CD4-positive, alpha-beta T cell treated with Interleukin-4 for 1 hour (primary cell): Measurements from ENCODE around the gene ARID3B.
"Not testable (repeated sequence)": the region's sequence is repeated elsewhere in the genome, so short reads cannot be mapped to it uniquely, and the experiment has no call there.

Source experiments
- DNase-seq, 2 donors: peaks; one replicate each; pipeline ENCODE4 v3.0.0-alpha.2; 2020 to 2022

The ARID3B gene

DNA sequence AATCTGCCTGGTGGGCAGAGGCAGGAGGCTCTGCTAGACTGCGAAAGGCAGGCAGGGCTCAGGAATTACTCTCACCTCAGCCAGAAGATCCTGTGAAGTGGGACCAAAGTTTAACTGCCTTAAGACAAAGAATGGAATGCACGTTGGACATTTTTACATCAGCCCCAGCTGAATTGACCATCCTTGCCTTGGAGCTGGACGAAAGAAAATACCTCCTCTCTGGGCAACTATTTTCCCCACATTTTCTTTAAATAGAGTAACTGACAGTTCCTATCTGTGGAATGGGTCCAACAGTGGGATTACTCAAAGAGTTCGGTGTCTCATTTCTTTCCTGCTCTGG is 28.7 kb downstream of the ARID3B start:
- no peak for DNase-seq

DNA sequence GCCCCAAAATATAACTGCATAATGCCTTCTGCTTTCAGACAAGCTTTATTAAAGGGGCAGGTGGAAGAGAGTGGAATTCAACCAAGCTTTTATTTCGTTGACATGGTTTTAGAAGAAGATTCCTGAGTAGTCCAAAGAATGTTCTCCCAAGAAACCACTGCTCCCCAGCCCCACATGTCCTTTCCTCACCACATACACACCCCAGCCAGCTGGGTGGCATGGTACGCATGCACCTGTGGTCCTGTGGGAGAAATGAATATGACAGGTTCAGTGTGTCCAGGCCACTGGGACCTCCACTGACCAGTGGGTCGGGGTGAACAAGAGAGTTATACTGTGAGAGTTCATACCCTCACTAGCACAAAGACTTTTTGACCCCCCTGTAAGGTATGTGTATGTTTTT is 30.2 kb downstream of the ARID3B start:
- no peak for DNase-seq

DNA sequence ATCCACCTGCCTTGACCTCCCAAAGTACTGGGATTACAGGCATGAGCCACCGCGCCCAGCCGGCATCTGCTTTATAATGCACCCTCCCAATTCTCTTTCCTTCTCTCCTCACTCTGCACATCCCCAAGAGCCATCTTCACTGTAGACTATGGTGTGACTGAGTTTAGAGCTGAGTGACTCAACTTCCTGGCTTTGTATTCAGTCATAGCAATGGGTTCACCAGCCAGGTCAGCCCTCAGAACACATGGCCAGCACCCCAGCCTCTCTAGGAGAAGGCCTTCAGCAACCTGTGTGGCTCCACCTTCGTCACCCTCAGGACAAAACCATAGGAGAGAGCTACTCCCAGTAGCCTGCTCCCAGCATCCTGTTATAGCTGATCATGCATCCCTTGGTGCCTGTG is 33.0 kb downstream of the ARID3B start:
- no peak for DNase-seq

DNA sequence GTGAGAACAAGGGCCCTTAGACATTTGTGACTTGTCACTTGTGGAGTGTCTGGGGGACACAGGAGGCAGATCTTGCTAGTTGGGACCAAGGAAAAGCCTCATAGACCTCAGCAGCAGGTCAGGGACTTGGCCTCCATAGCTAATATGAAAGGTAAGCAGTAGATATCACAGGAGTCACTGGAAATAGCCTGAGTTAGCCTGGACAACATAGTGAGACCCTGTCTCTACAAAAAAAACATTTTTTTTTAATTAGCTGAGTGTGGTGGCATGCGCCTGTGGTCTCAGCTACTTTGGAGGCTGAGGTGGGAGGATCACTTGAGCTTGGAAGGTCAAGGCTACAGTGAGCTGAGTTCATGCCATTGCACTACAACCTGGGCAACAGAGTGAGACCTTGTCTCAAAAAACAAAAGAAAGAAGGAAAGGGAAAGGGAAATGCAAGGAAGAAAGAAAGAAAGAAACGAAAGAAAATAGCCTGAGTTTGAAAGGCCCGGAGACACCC is 37.5 kb downstream of the ARID3B start:
- DNase-seq = no peak

DNA sequence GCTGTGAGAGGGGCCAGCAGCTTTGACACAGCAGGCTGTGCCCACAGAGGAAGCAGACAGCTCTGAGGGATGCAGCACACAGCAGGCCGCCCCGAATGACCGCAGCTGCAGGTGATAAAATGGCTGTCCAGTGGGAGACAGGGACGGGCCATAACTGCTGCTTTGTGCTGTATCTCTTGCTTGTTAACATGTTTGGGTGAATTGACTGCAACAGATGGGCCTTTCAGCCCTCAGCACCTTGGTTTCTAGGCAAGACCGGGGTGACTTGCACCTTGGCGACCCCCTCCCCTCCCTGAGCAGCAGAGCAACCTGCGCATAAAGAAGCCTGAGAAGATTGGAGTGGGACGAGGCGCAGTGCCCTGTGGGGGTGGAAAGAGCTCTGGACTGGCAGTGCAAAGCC is 38.0 kb downstream of the ARID3B start:
- DNase-seq = no peak

DNA sequence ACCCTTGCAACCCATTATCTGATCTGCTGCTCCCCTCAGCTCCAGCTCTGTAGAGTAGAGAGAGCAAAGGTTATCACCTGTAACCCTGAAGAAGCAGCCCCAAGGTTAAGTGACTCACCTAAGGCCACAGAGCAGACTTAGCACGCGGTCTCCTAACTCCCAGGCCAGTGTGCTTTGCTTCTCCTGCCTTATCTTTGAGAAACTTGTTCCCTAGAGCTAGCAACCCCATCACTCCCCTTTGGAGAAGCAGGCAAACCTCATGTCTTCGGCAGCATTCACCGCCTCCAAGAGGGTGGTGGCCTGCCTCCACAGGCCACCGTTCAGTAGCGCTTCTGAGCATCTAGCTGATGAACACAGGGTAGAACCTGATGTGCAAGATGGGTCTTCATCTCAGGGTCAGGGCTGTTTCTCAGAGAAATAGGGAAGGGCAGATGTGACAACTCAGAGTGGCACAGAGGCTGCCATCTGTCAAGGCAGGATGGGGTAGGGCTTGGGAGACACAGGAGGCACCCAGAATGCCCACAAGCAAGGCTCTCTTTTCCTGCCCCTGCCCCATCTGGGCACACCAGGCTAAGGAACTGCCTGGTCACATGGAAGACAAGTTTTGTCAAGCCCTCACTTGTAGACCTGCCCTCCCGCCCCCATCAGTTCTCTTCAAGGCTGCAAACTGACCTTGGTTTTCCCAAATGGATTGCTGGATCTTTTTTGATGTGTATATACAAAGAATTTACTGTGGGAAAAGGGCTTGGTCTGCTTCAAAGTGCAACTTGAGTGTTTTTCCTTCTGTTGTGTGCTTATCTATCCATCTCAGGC is 39.7 kb downstream of the ARID3B start:
- no peak for DNase-seq

DNA sequence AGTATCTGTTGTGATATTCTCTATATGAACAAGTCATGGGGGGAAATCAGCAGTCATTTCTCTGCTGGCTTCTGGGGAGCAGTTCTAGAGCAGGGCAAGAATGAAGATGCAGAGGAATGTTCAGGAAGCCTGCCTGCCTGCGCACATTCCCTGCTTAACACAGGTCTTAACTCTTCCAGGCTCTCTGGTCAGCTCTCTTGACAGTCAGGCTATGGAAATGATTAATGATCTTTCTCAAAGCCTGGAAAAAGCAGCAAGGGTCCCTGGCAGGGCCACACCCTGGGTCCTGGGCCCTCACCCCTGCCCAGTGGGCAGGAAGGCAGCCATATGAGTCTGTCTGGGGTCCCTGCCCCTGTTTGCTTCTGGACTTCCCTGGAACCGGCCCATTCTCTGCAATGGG is 43.2 kb downstream of the ARID3B start:
- no peak for DNase-seq

DNA sequence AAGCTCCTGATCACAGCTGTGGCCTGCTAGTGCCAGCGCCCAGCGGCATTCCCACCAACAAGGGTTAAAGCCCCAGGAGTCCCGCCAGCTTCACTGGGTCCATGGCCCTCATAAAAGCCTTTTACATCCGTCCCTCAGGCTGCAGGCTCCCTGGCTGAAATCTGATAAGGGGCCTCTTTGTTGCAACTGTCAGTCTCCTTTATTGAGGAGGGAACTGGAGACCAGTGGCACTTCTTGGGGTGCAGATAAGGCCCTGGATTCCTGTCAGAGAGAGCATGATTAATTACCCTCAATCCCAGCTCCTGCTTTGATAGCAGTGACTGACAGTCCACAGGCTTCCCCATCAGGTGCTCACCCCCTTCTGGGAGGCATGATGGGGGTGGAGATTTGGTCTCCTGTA is 43.8 kb downstream of the ARID3B start:
- no peak for DNase-seq

DNA sequence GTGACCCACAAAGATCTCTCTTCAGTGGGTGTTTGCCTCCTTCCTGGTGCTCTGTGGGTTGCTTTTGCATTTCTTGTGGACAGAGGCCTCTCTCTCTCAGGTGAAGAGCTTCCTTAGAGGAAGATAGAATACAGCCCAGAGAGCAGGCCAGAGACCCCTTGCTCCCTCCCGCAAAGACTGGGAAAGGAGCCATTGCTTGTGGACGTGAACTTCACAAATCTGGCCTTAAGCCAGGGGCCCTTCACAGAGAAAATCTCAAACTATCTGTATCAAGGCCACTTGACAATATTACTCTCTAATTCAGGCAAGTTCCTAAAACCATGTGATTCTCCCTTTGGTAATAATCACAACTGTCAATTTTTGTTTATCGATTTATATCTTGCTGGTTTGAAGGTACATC is 44.2 kb downstream of the ARID3B start:
- no peak for DNase-seq

DNA sequence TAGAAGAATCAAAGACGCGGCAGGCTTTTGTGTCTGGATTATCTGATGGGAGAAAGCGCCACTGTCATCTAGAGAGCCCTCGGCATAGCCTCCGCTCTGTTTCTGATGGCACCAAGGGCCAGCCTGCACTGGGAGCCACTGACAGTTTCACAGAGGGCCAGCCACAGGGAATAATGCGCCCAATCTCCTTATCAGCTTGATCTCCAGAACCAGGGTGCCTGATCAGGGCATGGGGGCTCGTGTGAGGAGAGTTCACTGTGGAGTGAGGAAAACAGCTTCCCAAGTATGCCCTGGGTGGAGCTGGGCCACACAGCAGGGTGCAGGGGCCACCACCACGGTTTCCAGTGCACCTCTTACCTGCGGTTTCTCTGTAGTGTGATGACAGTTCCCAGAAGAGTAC is 44.8 kb downstream of the ARID3B start:
- no peak for DNase-seq

DNA sequence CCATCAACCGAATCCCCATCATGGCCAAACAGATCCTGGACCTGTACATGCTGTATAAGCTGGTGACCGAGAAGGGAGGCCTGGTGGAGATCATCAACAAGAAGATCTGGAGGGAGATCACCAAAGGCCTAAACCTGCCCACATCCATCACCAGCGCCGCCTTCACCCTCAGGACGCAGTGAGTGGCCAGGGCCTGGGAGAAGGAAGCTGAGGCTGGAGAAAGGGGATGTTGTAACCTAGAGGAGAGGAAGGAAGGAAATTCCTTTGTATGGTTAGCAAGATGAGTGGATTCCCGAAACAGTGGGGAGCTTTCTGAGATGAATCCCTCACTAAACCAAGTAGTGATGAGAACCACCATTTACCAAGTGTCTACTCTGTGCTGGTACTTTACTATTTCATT is 48.8 kb downstream of the ARID3B start:
- DNase-seq = no peak

DNA sequence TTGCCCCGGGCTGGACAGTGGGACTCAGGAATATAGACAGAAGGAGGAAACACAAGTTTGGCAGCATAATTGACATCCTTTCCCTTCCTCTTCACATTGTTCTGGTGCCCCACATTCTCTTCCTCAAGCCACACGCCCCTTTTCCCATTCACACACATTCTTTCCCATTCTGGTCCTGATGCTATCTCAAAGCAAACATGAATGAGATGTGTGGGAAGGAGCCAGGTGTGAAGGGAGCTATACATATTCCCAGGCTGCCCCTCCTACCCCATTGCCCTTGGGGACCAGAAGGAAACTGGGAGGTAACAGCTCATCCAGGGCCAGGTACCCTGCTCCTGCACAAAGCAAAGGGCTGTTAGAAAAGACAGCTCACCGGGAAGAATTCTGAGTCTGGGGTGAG is 51.2 kb downstream of the ARID3B start:
- no peak for DNase-seq

DNA sequence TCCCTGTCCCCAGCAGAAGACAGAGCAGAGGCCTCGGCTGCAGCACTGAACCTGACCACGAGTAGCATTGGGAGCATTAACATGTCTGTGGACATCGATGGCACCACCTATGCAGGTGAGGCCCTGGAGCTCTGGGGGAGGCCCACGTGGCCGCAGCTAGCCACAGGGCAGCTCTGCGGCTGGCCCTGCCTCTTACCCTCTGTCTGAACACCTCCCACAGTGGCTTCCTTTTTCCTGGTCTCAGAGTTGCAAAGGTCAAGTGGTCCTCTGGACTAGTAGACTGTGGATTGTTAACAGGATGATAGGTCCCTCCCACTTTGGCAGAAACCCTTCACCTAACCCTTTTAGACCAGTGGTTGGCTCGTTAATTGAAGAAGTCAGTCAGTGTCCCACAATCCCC is 52.1 kb downstream of the ARID3B start:
- no peak for DNase-seq

DNA sequence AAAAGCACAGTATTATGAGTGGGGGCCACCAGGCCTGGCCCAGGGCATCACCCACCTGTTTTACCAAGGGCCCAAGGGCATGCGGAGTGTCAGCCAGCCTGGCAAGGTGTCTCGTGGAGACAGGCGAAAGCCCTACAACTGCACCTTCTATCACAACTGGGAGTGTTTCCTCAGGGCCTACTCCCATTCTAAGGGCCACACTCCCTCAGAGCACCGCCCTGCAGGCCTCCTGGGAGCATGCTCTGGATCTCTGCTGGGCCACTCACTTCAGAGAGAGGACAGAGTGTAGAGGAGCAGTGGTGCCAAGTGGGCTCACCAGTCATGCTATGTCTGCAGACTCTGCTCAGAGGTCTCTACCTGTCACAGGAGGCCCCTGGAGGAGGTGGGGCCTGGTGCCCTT is 53.4 kb downstream of the ARID3B start:
- DNase-seq = no peak

DNA sequence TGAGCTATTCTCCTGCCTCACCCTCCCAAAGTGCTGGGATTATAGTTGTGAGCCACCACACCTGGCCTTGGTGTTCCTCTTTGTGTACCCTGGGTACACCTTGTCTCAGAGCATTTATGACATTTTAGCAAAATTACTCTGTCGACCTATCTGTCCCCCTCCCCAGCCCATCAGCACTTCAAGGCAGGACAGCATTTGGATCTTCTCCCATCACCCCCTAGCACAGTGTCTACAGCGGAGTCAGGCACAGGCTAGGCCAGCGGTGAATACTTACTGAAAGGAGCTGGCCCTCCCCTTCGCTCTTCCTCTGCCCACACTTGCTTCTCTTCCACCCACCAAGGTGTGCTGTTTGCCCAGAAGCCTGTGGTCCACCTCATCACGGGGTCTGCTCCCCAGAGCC is 54.3 kb downstream of the ARID3B start:
- DNase-seq = no peak

DNA sequence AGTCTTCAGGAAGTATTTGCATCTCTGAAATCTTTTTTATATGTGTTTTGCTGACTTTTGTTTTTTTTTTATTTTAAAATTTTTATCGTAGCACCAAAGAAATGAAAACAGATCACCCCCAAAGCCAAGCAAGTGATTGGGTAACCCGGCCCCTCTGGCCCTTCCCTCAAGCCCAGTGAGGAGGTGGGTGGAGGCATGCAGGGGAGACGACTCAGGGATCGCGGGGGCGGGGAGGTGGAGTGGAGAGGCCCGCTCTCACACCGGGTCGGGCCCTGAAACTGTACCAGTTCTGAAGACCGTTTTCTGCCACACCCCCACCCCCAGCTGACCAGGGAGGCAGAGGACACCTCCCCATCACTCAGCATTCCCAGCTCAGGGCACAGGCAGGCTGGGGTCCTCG is 55.7 kb downstream of the ARID3B start:
- DNase-seq = not testable (repeated sequence)

DNA sequence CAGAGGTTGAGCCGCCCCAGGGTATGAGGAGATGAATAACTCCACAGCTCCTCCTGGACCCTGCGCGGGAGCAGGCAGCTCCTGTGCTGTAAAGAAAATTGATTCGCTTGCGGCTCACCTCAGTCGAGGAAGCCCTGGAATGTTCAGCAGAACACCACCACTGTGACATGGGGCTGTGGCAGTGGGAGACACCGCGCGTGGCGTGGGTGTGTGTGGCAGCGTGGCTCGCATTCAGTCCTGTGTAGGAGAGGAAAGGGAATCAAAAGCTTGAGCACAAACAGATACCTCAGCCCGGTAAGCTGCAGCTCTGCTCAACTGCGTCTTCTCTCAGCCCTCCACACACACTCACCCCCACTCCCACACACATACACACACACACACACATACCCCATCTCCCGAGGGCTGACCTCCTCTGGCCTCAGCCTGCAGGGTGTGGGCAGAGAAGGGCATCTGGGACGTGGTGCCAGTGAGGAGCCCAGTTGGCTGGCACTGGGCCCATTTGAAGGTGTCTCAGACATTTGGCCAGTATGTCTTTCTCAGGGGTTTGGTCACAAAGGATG is 56.2 kb downstream of the ARID3B start:
- not testable (repeated sequence) for DNase-seq

DNA sequence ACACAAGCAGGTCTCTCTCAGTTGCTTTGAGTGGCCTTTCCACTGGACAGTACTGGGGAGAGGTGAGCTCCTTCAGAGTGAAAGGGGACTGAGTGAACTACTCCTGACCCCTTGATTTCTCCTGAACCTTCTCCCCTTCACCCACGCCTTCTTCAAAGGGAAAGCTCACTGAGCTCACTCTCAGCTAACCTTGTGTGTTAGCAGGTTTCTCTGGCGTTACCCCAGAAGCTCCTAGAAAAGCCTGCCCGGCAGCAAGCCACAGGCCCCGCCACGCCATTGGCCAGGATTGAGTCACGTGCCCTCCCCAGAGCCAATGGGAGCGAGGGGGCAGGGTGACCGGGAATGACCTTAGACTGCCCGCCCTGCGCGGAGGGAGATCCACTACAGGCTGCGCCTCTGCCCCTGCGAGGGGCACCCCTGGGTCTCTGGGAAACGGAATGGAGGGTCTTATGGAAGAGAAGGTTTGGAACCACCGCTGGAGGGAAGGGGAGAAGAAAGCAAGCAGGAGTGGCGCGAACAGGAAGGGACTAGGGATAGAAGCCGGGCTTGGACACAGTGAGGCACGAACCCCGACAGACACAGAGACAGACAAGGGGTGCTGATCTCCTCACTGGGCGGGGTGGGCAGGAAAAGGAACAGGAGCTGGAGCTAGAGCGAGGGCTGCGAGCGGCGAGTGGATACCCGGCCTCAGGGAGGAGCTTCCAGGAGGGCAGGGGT is 57.3 kb downstream of the ARID3B start:
- DNase-seq = peak; percentile 90 to 91

DNA sequence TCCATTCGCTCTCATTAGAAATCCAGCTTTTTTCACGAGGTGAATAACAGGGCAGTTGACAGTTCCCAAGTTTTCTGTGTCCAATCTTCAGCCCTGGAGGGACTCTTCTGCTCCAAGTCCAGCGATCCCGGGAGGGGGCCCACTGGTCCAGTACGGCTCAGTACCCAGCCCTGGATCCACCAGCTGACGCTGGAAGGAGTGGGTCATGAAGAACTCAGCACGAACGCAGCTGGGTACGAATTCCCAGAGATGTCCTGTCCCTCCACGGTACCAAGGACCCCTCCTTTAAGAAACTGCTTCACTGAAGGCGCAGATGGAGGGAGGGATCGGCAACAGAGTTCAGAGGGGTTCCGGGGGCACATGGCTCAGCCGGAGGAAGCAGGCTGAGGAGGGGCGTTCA is 58.1 kb downstream of the ARID3B start:
- DNase-seq = no peak

DNA sequence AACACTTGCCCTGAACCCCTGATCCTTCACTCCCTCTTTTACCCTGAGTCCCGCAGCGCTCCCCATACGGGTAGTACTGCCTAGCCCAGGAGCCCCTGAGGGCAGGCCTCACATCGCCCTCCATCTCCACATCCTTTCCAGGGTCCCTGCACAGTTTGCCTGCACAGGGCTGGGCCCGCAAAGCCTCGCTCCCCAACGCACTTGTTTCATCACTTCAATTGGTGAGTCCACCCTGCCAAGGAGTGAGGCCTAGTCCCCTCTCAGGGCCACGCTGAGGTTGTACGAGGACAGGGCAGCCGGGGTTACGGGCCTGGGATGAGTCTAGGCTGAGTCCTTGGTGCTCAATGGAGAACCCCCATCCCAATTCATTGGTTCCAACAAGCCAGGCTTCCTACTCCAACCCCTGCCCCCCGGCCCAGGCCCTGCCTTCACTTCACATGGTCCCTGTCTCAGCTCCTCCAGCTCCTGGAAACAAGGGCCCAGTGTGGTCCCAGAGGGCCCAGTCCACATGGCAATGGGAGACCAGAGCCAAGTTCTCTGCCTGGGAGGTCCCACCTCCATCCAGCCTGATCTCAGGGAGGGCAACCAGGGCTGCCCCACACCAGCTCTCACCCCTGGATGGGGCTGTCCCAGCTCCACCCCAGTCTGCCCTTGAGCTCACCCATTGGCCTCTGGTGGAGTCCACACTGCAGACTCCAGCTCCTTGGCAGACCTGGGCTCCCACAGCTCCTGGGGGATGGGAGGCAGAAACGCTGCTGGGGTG is 62.2 kb downstream of the ARID3B start:
- DNase-seq = no peak

DNA sequence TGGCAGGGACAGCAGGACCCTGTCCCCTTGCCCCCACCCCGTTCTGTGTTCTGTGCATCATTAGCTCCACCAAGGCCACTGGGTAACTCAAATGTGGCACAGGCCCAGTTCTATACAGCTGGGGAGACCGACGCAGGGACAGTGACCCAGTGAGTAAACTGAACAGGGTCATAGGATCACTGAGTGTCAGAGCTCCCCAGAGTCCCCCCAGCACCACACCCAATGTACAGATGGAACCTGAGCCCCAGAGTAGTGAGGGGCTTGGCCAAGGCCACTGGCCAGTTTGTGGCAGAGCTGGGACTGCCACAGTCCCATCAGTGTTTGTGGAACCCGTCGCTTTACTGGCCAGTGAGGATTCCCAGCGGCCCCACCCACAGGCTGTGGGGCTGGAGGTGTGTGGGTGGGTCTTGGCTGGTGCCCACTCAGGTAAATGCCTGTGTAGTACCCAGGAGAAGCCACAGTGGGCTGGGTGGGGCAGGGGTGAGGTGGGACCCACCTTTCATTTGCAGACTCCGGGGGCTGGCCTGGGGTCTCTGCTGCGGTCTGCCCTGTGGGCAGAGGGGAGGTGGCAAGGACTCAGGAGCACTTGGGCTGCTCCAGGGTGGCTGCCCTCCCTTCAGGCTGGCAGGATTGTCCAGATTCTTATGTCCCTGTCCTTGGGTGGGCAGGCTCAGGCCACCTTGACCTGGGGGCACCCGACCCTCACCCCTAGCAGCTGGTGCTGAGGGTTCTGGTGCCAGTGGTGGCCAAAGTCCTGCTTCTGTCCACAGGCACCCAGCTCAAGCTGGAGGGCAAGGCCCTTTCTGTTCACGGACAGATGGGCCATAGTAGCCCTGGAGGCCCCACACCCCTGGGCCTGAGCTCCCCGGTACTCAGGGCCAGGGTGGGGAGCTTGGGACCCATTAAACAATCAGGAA is 63.0 kb downstream of the ARID3B start:
- no peak for DNase-seq
